GM12878 (cell line): Measurements from ENCODE around the gene STPG4.
"Not testable (repeated sequence)": the region's sequence is repeated elsewhere in the genome, so short reads cannot be mapped to it uniquely, and the experiment has no call there.

ENCODE experiments used
- BACH1 ChIP-seq: fragments of 450-650 bp; IDR thresholded peaks from 2 replicates; pipeline ENCODE4 v1.6.1; 2017; ENCODE audit warnings: mild to moderate bottlenecking, borderline replicate concordance
- CHD1 ChIP-seq: IDR thresholded peaks from 2 replicates; pipeline ENCODE4 v1.6.1; 2012; ENCODE audit warnings: low read depth, low read length, improper control_type of control experiment
- CTCF ChIP-seq, 3 experiments: IDR thresholded peaks in 2 of 3; conservative IDR thresholded peaks in 1 of 3; 2 replicates each; pipeline ENCODE4 v1.5.1; 2011; ENCODE audit warnings: low read depth in 3 of 3, low read length in 3 of 3, mild to moderate bottlenecking in 3 of 3, control low read depth in 2 of 3, moderate library complexity in 2 of 3, inconsistent platforms in 1 of 3, mixed read lengths in 1 of 3; ENCODE audit not compliant: control insufficient read depth in 2 of 3, insufficient read depth in 1 of 3; ENCODE audit errors: extremely low read depth in 1 of 3

GRCh38 chr2:47106231-47106630 is 48.9 kb downstream of the STPG4 start:
- not testable (repeated sequence) for TF ChIP-seq CTCF (IDR thresholded peaks at IDR 0.05 in 2 of 3, conservative IDR thresholded peaks at IDR 0.05 in 1 of 3; ENCODE audit: control insufficient read depth in 2 of 3, extremely low read depth in 1 of 3, insufficient read depth in 1 of 3, low read depth in 3 of 3, low read length in 3 of 3); CHD1; BACH1
